Lower leg skin (tissue), 3 donors: ENCODE measurements around the gene VGF.

ENCODE experiments used
- CTCF ChIP-seq, 3 donors: fragments of 450-650 bp; IDR thresholded peaks; one replicate each; pipeline ENCODE4 v1.5.1; 2016; ENCODE audit warnings: antibody characterized with exemption in 3 of 3, mild to moderate bottlenecking in 3 of 3, moderate library complexity in 2 of 3
- POLR2A ChIP-seq, 2 donors: fragments of 450-650 bp; IDR thresholded peaks; one replicate each; pipeline ENCODE4 v1.6.1; 2016 to 2017; ENCODE audit warnings: antibody characterized with exemption in 2 of 2, mild to moderate bottlenecking in 1 of 2, moderate library complexity in 1 of 2

GRCh38 chr7:101156277-101156676 lies 9.1 kb downstream of the VGF start:
- TF ChIP-seq CTCF (IDR thresholded peaks at IDR 0.05) = no peak
- TF ChIP-seq POLR2A (IDR thresholded peaks at IDR 0.05) = no peak
